Fibroblast of mammary gland (primary cell): ENCODE data around the gene RREB1.
A peak's percentile ranks its signal among the peaks of the same experiment; 100 is the strongest.

Experiments used
- DNase-seq: peaks from one replicate; pipeline ENCODE4 v3.0.0-alpha.2; 2010; ENCODE audit warnings: low read depth
- H3K4me3 ChIP-seq: 2 replicates; pipeline ENCODE4 v1.5.1; 2011; ENCODE audit warnings: low read depth, mild to moderate bottlenecking, low read length, moderate library complexity; ENCODE audit not compliant: control insufficient read depth
- TF ChIP-seq, protein P1 (sequence below): conservative IDR thresholded peaks from 2 replicates; pipeline ENCODE4 v1.5.1; 2011; ENCODE audit warnings: low read depth, low read length, inconsistent platforms; ENCODE audit not compliant: control insufficient read depth, insufficient read depth

RREB1 gene

GRCh38 chr6:7112171-7112570 lies 4.4 kb downstream of the RREB1 start:
- DNase-seq: no peak
- TF ChIP-seq, protein P1, sequence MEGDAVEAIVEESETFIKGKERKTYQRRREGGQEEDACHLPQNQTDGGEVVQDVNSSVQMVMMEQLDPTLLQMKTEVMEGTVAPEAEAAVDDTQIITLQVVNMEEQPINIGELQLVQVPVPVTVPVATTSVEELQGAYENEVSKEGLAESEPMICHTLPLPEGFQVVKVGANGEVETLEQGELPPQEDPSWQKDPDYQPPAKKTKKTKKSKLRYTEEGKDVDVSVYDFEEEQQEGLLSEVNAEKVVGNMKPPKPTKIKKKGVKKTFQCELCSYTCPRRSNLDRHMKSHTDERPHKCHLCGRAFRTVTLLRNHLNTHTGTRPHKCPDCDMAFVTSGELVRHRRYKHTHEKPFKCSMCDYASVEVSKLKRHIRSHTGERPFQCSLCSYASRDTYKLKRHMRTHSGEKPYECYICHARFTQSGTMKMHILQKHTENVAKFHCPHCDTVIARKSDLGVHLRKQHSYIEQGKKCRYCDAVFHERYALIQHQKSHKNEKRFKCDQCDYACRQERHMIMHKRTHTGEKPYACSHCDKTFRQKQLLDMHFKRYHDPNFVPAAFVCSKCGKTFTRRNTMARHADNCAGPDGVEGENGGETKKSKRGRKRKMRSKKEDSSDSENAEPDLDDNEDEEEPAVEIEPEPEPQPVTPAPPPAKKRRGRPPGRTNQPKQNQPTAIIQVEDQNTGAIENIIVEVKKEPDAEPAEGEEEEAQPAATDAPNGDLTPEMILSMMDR: no peak
- H3K4me3 ChIP-seq: no peak overlapping the region

DNA sequence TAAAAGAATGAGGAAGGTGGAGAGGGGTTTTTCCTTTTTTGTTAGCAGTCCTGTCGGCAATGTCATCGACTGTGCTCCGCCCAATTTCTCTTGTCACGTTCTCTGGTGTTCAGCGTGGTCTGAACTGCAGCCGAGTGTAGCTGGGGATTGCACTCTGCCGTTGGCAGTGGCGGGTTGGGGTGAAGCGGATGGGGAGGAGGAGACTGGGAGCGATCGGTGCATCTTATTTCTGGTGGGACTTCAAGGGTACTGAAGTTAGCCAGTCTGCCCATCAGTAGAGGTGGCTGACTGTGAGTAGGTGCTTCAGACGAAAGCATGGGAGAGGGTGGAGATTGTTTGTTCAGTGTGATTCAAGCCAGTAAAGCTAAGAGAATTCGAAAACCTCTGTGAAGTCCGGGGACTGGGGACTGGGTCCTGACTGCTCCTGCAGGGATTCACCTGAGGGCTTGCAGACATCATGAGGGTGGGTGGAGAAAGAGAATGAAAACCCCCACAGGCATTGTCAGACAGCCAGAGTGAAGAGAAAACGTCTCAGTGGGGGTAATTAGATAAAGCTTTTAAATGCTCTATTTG lies 5.1 kb downstream of the RREB1 start:
- no peak for DNase-seq
- no peak overlapping the region for H3K4me3 ChIP-seq
- TF ChIP-seq, protein P1: no peak

DNA sequence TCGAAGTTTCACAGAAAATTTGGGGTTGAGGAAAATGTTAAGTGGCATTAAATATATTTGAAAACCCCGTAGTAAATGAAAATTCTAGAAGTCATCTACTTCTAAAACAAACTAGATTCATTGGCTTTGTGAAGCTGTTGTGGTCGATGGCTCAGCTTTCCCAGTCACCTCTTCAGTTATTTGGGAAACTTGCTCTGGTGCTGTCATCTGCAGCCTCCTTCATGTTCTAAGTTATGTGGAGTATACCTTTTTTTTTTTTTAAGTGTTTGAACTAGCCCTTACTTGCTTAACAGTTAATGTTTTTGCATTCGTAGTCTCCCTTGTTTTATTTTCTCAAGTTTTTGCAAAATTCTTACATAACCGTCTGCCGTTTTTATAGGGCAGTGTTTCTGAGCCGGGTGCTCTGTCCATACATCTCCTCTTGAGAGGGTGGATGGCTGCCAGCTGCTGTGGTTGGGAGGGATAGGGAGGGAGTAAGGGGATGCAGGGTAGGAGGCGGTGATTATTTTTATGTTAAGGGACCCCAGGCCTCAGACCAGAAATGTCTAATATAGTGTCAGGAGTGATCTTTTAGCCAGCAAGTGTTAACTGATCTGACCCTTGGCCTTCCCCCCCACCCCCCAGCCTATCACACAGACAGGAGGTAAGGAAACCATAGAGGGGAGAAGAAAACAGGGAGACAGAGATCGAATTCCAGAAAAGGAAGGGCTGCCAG lies 7.1 kb downstream of the RREB1 start:
- no peak for DNase-seq
- H3K4me3 ChIP-seq: no peak overlapping the region
- TF ChIP-seq, protein P1: no peak

DNA sequence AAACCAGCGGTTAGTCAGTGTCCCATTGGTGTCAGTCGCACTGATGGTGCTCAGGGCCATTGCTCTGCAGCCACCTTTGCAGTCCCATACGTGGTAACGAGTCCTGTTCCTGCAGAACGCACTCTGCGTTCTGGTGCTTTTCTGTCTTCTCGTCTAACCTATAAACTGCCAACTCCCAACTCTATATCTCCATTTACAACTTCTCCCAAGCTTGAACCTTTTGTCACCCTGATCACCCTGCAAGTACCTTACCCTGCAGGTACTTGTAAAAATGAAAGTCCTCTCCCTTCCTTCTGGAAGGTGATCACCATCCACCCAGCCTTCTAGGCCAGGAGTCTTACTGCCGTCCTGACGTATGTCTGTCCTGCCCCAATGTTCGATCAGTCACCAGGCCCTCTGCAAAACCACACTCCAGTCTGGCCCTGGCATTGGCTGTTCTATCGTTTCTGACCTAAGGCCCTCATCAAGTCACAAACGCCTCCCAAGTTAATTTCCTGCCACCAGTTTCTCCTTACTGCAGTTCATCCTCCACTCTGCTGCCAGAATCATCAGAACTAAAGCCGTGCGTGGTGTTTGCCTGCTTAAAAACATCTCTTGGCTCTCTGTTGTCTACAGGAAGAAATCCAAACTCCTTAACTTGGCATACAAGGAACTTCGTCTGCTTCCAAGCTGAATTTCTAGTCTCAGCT lies 7.9 kb downstream of the RREB1 start:
- peak; percentile 44 for DNase-seq
- no peak overlapping the region for H3K4me3 ChIP-seq
- TF ChIP-seq, protein P1: no peak

GRCh38 chr6:7119272-7119801 lies 11.6 kb downstream of the RREB1 start:
- no peak for DNase-seq
- H3K4me3 ChIP-seq: no peak overlapping the region
- TF ChIP-seq, protein P1: no peak

DNA sequence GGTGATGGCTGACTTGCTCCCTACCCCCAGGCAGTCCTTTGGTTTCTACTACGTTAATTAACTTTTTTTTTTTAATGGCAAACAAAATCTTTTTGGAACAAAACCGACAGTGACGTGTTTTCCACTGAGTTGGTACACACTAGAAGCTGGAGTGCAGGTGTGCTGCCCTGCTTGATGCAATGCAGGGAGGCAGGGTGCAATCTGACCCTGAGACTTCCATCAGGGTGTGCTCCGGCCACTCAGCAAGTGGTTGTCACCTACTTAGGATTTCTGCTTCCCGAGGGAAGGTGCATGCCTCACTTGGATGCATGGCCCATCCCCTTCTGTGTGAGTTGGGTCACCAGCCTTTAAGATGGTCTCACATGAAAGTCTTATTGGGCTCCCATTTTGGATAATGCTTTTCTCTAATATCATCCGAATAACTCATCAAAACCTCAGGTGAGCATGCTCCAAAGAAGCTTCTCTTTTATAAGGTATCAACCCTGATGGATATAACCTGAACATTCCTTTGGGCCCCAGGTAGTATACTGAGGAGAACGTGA lies 14.0 kb downstream of the RREB1 start:
- no peak for DNase-seq
- no peak overlapping the region for H3K4me3 ChIP-seq
- TF ChIP-seq, protein P1: no peak
